HK-2 (cell line): ENCODE results near the gene ABO.
"Not testable (repeated sequence)": the region's sequence is repeated elsewhere in the genome, so short reads cannot be mapped to it uniquely, and the experiment has no call there.

Experiments
- DNase-seq: peaks from one replicate; pipeline ENCODE4 v3.0.0-alpha.2; 2018; ENCODE audit not compliant: unreplicated experiment

The ABO gene

GRCh38 chr9:133242991-133243390, 32.0 kb downstream of the ABO start:
- no peak for DNase-seq

- DNase-seq, result no peak
These were observed 32.8 kb downstream of the ABO start for GRCh38 chr9:133242241-133242640.

- no peak for DNase-seq
These were observed 35.4 kb downstream of the ABO start for GRCh38 chr9:133239533-133240090.

GRCh38 chr9:133238851-133239532, 36.0 kb downstream of the ABO start:
- peak; percentile 19 for DNase-seq

GRCh38 chr9:133238272-133238850, 36.6 kb downstream of the ABO start:
- no peak for DNase-seq

GRCh38 chr9:133237035-133237731, 37.8 kb downstream of the ABO start:
- DNase-seq, result no peak

GRCh38 chr9:133236291-133237034, 38.5 kb downstream of the ABO start:
- DNase-seq, result not testable (repeated sequence)

GRCh38 chr9:133235549-133236222, 39.3 kb downstream of the ABO start:
- DNase-seq, result no peak

- no peak for DNase-seq
These were observed 40.3 kb downstream of the ABO start for GRCh38 chr9:133234577-133235322.

- no peak for DNase-seq
These were observed 41.1 kb downstream of the ABO start for GRCh38 chr9:133233681-133234432.

GRCh38 chr9:133231934-133232568, 43.0 kb downstream of the ABO start:
- not testable (repeated sequence) for DNase-seq

GRCh38 chr9:133230514-133230913, 44.5 kb downstream of the ABO start:
- DNase-seq, result not testable (repeated sequence)

- no peak for DNase-seq
These were observed 44.9 kb downstream of the ABO start for GRCh38 chr9:133230093-133230492.

- not testable (repeated sequence) for DNase-seq
These were observed 46.4 kb downstream of the ABO start for GRCh38 chr9:133228474-133229193.

- DNase-seq, result not testable (repeated sequence)
These were observed 47.0 kb downstream of the ABO start for GRCh38 chr9:133227996-133228395.

- DNase-seq, result no peak
These were observed 47.6 kb downstream of the ABO start for GRCh38 chr9:133227242-133227860.

GRCh38 chr9:133226219-133227171, 48.5 kb downstream of the ABO start:
- DNase-seq, result no peak
